AG04449 (cell line): ENCODE measurements around the gene FKRP.
"Not testable (repeated sequence)": the region's sequence is repeated elsewhere in the genome, so short reads cannot be mapped to it uniquely, and the experiment has no call there.

Source experiments
- CTCF ChIA-PET: fragments of 350-600 bp; formaldehyde crosslinking; extraction: SDS; loops from one replicate; lab custom pipeline; 2021; ENCODE audit warnings: antibody characterized with exemption; lab: Yijun Ruan, JAX
- POLR2A ChIA-PET: fragments of 400-600, 350-600 bp; formaldehyde crosslinking; extraction: SDS; loops from one replicate; lab custom pipeline; 2020; ENCODE audit warnings: antibody characterized with exemption, inconsistent platforms; lab: Yijun Ruan, JAX
- DNase-seq: peaks from one replicate; pipeline ENCODE4 v3.0.0-alpha.2; 2010; ENCODE audit warnings: low read depth, low spot score
- H3K4me3 ChIP-seq: 2 replicates; pipeline ENCODE4 v1.5.1; 2011; ENCODE audit warnings: low read depth, mild to moderate bottlenecking, control low read depth, low read length
- CTCF ChIP-seq: IDR thresholded peaks from one replicate; pipeline ENCODE4 v1.5.1; 2011; ENCODE audit warnings: mild to moderate bottlenecking, moderate library complexity, low read length, control low read depth, inconsistent platforms; ENCODE audit not compliant: insufficient read depth; ENCODE audit errors: missing control alignments

Gene FKRP

DNA sequence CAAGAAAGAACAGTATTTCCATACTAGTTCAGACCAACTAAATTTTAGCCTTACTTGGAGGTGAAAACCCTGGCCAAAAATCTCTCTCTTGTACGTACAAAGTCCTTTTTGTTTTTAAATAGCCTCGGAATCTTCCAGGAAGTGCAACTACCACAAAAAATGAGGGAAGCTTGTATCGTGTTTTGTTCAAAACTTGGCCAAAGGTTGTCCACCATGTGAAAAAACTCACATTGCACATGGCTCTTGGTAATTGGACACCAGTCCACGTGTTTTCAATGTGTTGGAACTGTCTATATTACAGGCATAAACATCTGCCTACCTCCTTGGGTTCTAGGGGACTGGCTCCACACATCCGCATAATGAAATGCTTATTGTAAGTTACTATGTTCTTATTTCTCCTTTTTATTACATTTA, 15.6 kb downstream of the FKRP start:
- POLR2A ChIA-PET, result interaction anchor here (0.7 to 1.9 kb wide), 2 partner anchors 79 to 182 kb away, joined by 3 to 4 read pairs; no protein-coding TSS in a partner anchor
- H3K4me3 ChIP-seq, result no peak overlapping the region
- CTCF ChIA-PET, result interaction anchor here (0.9 to 4.6 kb wide), 2 partner anchors 12 to 79 kb away, joined by 3 to 27 read pairs; no protein-coding TSS in a partner anchor
- TF ChIP-seq CTCF, result no peak
- no peak for DNase-seq

- no peak overlapping the region for H3K4me3 ChIP-seq
- ChIA-PET POLR2A (no interaction called here), CTCF (interaction anchor here (0.9 to 4.6 kb wide), 2 partner anchors 13 to 78 kb away, joined by 3 to 27 read pairs; no protein-coding TSS in a partner anchor)
- DNase-seq, result no peak
- no peak for TF ChIP-seq CTCF
These were observed 16.5 kb downstream of the FKRP start for GRCh38 chr19:46762245-46762890.

GRCh38 chr19:46764817-46765291, 19.0 kb downstream of the FKRP start:
- no peak for TF ChIP-seq CTCF
- ChIA-PET POLR2A (no interaction called here), CTCF (interaction anchor here (1.0 to 3.8 kb wide), 3 partner anchors 20 to 75 kb away, joined by 3 to 31 read pairs (median 7); no protein-coding TSS in a partner anchor)
- H3K4me3 ChIP-seq, result no peak overlapping the region
- no peak for DNase-seq

- CTCF ChIA-PET, result interaction anchor here (0.9 to 3.8 kb wide), 11 partner anchors 8 to 83 kb away, joined by 3 to 31 read pairs (median 10); no protein-coding TSS in a partner anchor
- no peak for DNase-seq
- H3K4me3 ChIP-seq, result no peak overlapping the region
- POLR2A ChIA-PET, result no interaction called here
- TF ChIP-seq CTCF, result peak; percentile 75
These were observed 20.9 kb downstream of the FKRP start for GRCh38 chr19:46766569-46767317.

DNA sequence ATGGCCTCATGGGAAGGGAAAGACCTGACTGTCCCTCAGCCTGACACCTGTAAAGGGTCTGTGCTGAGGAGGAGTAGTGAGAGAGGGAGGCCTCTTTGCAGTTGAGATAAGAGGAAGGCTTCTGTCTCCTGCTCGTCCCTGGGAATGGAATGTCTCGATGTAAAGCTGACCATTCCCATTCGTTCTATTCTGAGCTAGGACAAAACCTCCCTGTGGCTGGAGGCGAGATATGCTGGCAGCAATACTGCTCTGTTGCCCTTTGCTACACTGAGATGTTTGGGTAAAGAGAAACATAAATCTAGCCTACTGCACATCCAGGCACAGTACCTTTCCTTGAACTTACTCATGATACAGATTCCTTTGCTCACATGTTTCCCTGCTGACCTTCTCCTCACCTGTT, 22.9 kb downstream of the FKRP start:
- DNase-seq, H3K4me3 ChIP-seq: not testable (repeated sequence)
- CTCF ChIA-PET, result interaction anchor here (1.4 to 3.7 kb wide), 2 partner anchors 11 to 88 kb away, joined by 3 to 24 read pairs; no protein-coding TSS in a partner anchor
- POLR2A ChIA-PET, result interaction anchor here (0.7 kb wide), 1 partner anchor 215 kb away, joined by 5 read pairs; no protein-coding TSS in a partner anchor

DNA sequence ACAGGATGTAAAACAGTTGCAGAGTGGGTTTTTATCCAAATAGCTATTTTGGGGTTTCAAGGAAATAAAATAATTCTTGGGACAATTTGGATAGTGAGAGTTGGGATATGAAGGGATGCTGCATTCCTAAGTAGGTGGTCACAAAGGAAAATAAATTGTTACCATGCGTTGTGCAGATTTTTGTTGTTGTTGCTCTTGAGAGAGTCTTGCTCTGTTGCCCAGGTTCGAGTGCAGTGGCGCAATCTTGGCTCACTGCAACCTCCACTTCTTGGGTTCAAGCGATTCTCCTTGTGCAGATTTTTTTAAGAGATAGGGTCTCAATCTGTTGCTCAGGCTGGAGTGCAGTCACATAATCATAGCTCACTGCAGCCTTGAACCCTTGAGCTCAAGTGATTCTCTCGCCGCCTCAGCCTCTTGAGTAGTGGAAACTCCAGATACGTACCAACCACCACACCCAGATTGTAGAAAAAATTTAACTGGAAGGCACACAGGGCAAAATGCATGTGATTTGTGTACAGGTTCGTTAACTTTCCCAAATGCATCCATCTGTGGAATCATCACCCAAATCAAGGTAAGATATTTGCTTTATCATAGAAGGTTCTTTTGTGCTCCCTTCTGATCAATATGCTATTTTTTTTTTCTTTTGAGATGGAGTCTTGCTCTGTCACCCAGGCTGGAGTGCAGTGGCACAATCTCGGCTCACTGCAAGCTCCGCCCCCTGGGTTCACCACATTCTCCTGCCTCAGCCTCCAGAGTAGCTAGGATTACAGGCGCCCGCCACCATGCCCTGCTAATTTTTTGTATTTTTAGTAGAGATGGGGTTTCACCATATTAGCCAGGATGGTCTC, 26.5 kb downstream of the FKRP start:
- ChIA-PET POLR2A (interaction anchor here (1.1 to 1.8 kb wide), 3 partner anchors 8 to 69 kb away, joined by 3 to 8 read pairs (median 4); partner anchors contain the start of gene SLC1A5), CTCF (interaction anchor here (1.3 to 3.7 kb wide), 4 partner anchors 9 to 218 kb away, joined by 3 to 24 read pairs (median 8); no protein-coding TSS in a partner anchor)
- no peak overlapping the region for H3K4me3 ChIP-seq
- no peak for TF ChIP-seq CTCF
- no peak for DNase-seq
